Measurements from ENCODE around the gene ARRDC2. TPM values are rescaled to one million over a fixed set of nuclear protein-coding genes. Genes with fewer than 3 reads are reported as not detected.

The ARRDC2 gene
- total RNA-seq, 1 donor from 2014 or later = 168 TPM

- no peak overlapping the region for H3K4me3 Mint-ChIP-seq
- no peak for DNase-seq
- no peaks in the 10 kb centered on the region for H3K27me3 Mint-ChIP-seq
- intact Hi-C loops (cut with micrococcal nuclease) = no loop called here
- ATAC-seq (ENCODE audit: low read depth) = no peak
- H3K36me3 Mint-ChIP-seq (ENCODE audit: low read depth) = no peaks in the 10 kb centered on the region
- no peak overlapping the region for H3K27ac Mint-ChIP-seq
- peaks cover 21% of the 10 kb centered on the region for H3K4me1 Mint-ChIP-seq
- no peak for TF ChIP-seq CTCF (IDR thresholded peaks at IDR 0.05)
- no peaks in the 10 kb centered on the region for H3K9me3 Mint-ChIP-seq
- ChIA-PET POLR2A (interaction anchor here (0.6 to 2.4 kb wide), 9 partner anchors 20 to 205 kb away, joined by 3 to 9 read pairs (median 5); partner anchors contain the start of gene ARRDC2), CTCF (no interaction called here)
Observed at GRCh38 chr19:18051887-18052286, 43.9 kb downstream of the ARRDC2 start.

DNA sequence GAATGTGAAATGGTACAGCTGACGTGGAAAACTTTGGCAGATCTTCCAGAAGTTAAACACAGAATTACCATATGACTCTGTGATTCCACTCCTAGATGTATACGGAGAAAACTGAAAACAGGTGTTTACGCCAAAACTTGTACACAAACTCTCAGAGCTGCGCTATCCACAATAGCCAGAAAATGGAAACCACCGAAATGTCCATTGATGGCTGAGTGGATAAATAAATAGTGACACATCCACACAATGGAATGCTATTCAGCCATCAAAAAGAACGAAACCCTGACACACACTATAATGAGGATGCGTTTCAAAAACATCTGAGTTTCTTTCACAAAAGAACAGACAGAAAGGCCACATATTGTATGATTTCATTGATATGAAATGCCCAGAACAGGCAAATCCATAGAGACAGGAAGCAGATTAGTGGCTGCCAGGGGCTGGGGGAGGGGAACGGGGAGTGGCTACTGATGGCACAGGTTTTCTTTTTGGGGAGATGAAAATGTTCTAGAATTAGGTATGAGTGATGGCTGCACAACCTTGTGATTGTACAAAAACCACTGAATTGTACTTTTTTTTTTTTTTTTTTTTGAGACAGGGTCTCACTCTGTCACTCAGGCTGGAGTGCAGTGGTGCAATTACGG, 45.7 kb downstream of the ARRDC2 start:
- H3K36me3 Mint-ChIP-seq (ENCODE audit: low read depth) = no peaks in the 10 kb centered on the region
- H3K9me3 Mint-ChIP-seq = no peaks in the 10 kb centered on the region
- H3K4me1 Mint-ChIP-seq = peaks cover 34% of the 10 kb centered on the region
- CTCF ChIA-PET = no interaction called here
- POLR2A ChIA-PET = interaction anchor here (0.7 to 2.6 kb wide), 8 partner anchors 9 to 91 kb away, joined by 3 to 20 read pairs (median 6); partner anchors contain the start of genes ARRDC2 and MAST3
- DNase-seq (no peak), ATAC-seq (ENCODE audit: low read depth) (no peak)
- TF ChIP-seq CTCF (IDR thresholded peaks at IDR 0.05) = no peak
- no peaks in the 10 kb centered on the region for H3K27me3 Mint-ChIP-seq
- H3K4me3 Mint-ChIP-seq = no peak overlapping the region
- intact Hi-C loops (cut with micrococcal nuclease) = no loop called here
- peak overlapping the region; percentile 47 for H3K27ac Mint-ChIP-seq

- H3K4me1 Mint-ChIP-seq = peaks cover 27% of the 10 kb centered on the region
- intact Hi-C loops (cut with micrococcal nuclease) = loop anchor here (5.0 kb wide), 1 partner anchor 174 kb away; no protein-coding TSS in a partner anchor
- no peak for TF ChIP-seq CTCF (IDR thresholded peaks at IDR 0.05)
Observed at GRCh38 chr19:18055967-18056366, 48.0 kb downstream of the ARRDC2 start.

GRCh38 chr19:18057557-18057956, 49.6 kb downstream of the ARRDC2 start:
- TF ChIP-seq CTCF (IDR thresholded peaks at IDR 0.05) = no peak
- ATAC-seq (ENCODE audit: low read depth) (no peak), DNase-seq (no peak)
- intact Hi-C loops (cut with micrococcal nuclease) = loop anchor here (5.0 kb wide), 1 partner anchor 175 kb away; no protein-coding TSS in a partner anchor
- Mint-ChIP-seq H3K4me1 (peaks cover 25% of the 10 kb centered on the region), H3K27me3 (no peaks in the 10 kb centered on the region), H3K9me3 (no peaks in the 10 kb centered on the region), H3K4me3 (no peak overlapping the region), H3K36me3 (ENCODE audit: low read depth) (peaks cover 7% of the 10 kb centered on the region), H3K27ac (peak overlapping the region; percentile 76)
- ChIA-PET CTCF (interaction anchor here (0.6 to 7.5 kb wide), 9 partner anchors 12 to 191 kb away, joined by 3 to 91 read pairs (median 4); partner anchors contain the start of gene ARRDC2), POLR2A (interaction anchor here (0.7 to 9.3 kb wide), 10 partner anchors 10 to 108 kb away, joined by 3 to 190 read pairs (median 18); partner anchors contain the start of genes ARRDC2 and IL12RB1)

More at GRCh38 chr19:18055967-18056366, 48.0 kb downstream of the ARRDC2 start:
- Mint-ChIP-seq H3K4me3 (no peak overlapping the region), H3K36me3 (ENCODE audit: low read depth) (peaks cover 4% of the 10 kb centered on the region), H3K9me3 (no peaks in the 10 kb centered on the region), H3K27ac (peak overlapping the region; percentile 57), H3K27me3 (no peaks in the 10 kb centered on the region)
- POLR2A ChIA-PET = interaction anchor here (0.7 to 9.3 kb wide), 11 partner anchors 10 to 197 kb away, joined by 3 to 190 read pairs (median 8); partner anchors contain the start of genes ARRDC2 and RPL18A
- ATAC-seq (ENCODE audit: low read depth) = no peak
- no peak for DNase-seq
- CTCF ChIA-PET = interaction anchor here (0.7 to 7.5 kb wide), 5 partner anchors 11 to 118 kb away, joined by 3 to 91 read pairs (median 4); partner anchors contain the start of gene ARRDC2
